Dermis blood vessel endothelial cell (primary cell): ENCODE measurements around the gene OR2M3. TPM values are rescaled to one million over a fixed set of nuclear protein-coding genes. Genes with fewer than 3 reads are reported as not detected.
A peak's percentile ranks its signal among the peaks of the same experiment; 100 is the strongest.
"Not testable (repeated sequence)": the region's sequence is repeated elsewhere in the genome, so short reads cannot be mapped to it uniquely, and the experiment has no call there.

Source experiments
- DNase-seq: peaks from one replicate; pipeline ENCODE4 v3.0.0; 2010
- total RNA-seq: library from RNA; depleted of rRNA; stranded (reverse); fragments of >200 nt; gene quantifications from 2 replicates; pipeline ENCODE4 v1.2.3, GENCODE V29; 2014

The OR2M3 gene, protein sequence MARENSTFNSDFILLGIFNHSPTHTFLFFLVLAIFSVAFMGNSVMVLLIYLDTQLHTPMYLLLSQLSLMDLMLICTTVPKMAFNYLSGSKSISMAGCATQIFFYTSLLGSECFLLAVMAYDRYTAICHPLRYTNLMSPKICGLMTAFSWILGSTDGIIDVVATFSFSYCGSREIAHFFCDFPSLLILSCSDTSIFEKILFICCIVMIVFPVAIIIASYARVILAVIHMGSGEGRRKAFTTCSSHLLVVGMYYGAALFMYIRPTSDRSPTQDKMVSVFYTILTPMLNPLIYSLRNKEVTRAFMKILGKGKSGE
- total RNA-seq = not detected in 2 replicates

DNA sequence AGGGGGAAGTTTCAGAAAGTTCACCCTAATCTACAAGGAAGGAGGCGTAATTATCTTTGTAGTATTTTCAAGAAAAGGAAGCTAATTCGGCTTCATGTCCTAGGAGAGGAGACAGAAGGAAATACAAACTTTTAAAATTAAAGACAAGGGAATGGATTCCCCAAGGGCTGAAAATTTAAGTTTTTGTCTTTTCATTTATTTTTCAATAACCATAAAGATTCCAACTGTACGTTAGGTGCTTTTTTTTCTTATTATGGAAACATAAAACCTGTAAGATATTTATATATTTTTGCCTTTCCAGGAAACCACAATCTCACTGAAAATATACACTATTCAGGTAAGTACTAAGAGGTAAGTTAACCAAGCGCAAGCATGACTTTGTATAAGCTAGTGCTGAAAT is at the start of gene OR2M3:
OR2M3 (plus strand) TSS at position 301 of the 400 bp plus-strand sequence. CDS start 5,803 bp downstream, outside the sequence.
- no peak for DNase-seq

DNA sequence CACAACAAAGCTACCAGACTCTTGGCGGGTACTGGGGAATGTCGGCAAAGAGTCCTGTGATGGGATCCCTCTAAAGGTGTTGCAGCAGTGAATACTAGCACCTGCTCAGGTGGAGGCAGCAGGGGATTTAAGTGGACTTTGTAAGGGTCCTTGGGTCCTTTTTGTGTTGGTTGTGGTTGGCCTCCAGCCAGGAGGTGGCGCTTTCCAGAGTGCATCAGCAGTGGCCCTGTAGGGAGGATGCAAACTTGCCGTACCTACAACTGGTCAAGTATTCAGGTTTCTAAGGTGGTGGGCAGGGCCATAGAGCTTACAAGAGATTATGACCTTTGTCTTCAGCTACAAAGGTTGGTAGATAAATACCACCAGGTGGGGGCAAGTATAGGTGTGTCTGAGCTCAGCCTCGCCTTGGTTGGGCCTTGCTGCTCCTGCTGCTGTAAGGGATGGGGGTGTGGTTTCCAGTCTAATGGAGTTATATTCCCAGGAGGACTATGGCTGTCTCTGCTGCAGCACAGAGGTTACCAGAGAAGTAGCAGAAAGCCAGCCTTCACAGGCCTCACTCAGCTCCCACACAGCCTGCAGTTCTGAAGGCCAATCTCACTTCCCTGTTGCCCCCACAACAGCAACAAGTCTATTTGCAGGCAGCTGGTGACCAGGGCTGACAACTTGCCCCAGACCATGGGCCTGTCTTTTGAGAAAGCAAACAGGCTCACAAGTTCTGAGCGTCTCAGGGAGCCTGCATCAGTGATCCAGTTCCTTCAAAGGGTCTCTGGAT is 44.8 kb upstream of the OR2M3 start:
- no peak for DNase-seq

DNA sequence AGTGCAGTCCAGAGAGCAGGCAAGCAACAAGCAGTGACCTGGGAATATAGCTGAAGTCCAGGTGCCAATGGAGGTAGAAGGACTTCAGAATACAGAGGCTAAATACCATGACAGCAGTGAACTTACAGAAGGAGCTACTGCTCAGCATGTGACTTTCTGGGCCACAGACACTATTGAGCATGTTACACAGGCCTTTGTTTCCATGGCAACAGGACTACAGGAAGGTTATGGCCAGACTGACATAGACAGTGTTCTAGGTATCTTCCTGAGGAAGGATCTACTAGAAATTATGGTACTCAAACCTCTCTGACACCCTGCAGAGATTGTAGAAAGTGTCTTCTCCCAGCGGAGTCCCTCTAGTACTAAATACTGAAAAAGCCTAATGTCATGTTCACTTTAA is 41.1 kb upstream of the OR2M3 start:
- DNase-seq = no peak

DNA sequence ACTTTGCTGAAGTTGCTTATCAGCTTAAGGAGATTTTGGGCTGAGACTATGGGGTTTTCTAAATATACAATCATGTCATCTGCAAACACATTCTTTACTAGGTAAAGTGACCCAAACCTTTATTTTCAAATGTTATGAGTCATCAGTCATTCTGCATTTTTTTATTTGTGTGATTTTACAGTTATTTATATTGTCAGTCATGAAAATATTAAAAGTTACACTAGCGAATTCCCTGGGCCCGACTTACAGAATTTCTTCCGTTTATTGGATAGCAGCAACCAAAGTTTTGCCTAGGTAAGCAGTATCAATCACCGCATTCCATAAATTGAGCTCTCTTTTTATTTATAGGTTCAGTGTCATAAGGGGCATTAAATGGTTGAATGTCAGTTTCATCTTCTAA is 38.3 kb upstream of the OR2M3 start:
- no peak for DNase-seq

DNA sequence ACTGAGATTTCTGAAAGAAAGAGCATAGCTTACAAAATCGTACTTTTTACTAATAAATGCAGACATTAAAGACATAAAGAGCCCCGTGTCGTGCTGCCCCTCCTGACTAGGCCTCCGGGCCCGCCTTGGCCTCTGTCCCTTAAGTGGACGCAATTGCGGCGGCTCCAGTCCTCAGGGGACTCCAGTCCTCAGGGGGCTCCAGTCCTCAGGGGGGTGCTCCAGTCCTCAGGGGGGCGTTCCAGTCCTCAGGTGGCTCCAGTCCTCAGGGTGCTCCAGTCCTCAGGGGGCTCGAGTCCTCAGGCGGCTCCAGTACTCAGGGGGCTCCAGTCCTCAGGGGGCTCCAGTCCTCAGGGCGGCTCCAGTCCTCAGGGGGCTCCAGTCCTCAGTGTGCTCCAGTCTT is 33.0 kb upstream of the OR2M3 start:
- DNase-seq = no peak

DNA sequence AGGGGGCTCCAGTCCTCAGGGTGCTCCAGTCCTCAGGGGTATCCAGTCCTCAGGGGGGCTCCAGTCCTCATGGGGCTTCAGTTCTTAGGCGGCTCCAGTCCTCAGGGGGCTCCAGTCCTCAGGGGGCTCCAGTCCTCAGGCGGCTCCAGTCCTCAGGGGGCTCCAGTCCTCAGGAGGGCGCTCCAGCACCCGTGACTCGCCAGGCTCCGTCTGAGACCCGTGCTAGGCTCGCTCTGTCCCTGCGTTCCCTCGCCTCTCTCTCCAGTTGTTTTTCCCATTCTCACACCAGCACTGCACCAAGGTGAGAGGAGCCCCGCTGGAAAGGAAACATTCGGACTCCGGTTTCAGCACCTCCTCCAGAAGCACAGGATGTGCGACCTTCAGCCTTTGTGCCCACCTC is 31.9 kb upstream of the OR2M3 start:
- no peak for DNase-seq

DNA sequence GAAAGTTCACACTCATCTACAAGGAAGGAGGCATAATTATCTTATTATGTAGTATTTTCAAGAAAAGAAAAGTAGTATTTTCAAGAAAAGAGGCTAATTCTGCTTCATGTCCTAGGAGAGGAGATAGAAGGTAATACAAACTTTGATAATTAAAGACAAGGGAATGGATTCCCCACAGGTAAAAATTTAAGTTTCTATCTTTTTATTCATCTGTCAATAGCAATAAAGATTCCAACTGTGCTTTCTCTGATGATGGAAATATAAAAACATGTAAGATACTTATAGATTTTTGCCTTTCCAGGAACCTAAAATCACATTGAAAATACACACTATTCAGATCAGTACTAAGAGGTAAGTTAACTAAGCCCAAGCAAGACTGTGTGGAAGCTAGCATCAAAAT is 22.5 kb upstream of the OR2M3 start, which contains the start of gene OR2M2:
OR2M2 (plus strand) TSS at position 301 of the 400 bp plus-strand sequence. CDS start 5,165 bp downstream, outside the sequence.
- DNase-seq = no peak

DNA sequence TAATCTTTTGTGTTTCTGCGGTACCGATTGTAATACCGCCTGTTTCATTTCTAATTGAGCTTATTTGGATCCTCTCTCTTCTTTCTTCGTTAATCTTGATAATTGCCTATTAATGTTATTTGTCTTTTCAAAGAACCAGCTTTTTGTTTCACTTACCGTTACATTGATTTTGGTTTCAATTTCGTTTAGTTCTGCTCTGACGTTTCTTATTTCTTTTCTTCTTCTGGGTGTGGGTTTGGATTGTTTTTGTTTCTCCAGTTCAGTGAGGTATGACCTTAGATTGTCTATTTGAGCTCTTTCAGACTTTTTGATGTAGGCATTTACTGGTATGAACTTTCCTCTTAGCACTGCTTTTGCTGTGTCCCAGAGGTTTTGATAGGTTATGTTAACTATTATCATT is 13.1 kb upstream of the OR2M3 start:
- no peak for DNase-seq

DNA sequence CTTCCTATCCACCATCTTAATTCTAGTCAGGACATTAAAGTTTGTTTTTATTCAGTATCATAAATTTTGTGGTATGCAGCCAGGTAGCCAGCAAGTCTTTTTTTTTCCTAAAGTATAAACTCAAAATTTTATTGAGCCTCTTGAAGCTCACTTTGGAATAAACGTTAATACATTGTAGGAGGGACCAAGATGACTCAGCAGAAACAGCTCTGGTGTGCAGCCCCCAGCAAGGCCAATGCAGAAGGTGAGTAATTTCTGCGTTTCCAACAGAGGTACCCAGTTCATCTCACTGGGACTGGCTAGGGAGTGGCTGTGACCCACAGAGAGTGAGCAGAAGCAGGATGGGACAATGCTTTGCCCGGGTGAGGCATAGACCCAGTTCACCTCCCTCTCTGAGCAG is 9.7 kb upstream of the OR2M3 start:
- DNase-seq = no peak

DNA sequence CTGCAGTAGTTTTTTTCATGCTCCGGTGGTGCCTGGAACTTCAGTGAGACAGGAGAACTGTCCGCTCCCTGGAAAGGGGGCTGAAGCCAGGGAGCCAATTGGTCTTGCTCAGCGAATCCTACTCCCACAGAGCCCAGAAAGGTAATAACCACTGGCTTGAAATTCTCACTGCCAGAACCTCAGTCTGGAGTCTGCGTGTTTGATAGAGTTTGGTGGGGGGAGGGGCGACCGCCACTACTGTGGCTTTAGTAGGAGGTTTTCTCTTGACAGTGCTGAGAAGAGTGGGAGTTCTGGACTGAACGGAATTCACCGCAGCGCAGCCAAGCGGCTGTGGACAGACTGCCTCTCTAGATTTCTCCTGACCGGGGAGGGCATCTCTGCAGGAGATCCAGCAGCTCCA is 8.0 kb upstream of the OR2M3 start:
- DNase-seq = no peak

DNA sequence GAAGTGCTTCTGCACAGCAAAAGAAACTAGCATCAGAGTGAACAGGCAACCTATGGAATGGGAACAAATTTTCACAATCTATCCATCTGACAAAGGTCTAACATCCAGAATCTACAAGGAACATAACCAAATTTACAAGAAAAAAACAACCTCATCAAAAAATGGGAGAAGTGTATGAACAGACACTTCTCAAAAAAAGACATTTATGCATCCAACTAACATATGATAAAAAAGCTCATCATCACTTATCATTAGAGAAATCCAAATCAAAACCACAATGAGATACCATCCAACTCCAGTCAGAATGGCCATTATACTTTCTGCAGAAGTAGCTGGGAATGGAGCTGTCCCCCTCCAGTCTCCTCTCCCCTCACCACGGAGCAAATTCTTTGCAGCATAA is 2.9 kb upstream of the OR2M3 start:
- DNase-seq = no peak

DNA sequence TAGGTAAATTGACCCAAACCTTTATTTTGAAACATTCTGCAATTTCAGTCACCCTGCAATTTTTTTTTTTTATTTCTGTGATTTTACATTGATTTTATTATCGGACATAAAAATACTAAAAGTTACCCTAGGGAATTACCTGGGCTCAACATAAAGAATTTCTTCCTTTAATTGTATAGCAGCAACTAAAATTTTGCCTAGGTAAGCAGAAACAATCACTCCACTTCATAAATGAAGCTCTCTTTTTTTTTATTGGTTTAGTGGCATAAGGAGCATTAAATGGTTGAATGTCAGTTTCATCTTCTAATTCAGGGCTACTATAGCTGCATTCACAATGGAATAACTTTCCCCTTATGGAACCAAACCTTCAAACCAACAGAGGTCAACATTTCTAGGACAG is 18.8 kb downstream of the OR2M3 start:
- DNase-seq = no peak

DNA sequence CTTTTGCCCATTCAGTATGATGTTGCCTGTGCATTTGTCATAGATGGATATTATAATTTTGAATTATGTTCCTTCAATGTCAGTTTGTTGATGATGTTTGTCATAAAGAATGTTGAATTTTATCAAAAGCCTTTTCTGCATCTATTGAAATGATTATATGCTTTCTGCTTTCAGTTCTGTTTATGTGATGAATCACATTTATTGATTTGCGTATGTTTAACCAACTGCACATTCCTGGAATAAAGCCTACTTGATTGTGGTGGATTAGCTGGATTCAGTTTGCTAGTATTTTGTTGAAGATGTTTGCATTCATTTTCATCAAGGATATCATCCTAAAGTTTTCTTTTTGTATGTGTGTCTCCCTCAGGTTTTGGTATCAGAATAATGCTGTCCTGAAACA is 28.5 kb downstream of the OR2M3 start:
- DNase-seq = no peak

DNA sequence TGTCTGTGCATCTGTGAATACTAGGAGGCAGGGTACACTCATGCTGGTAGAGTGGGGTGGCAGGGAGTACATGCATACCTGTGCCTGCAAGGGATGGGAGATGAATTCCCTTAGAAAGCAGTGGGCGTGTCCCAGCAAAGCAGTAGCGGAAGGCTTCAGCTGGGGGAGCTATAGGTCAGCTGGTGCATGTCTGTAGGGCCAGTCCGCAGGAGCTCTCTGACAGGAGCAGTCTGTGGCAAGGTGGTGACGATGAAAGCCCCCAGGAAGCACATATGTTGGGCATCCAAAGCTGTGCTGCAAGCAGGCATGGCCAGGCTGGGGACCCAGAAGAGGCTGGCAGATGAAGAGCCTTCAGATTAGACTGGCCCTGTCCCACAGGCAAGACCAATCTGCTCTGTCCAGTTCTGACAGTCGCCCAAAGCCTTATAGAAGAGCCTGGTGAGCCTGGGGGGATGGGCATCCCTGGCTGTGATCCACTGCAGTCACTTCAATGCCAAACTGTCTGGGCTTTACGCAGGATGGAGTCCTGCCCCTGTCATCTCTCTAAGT is 32.4 kb downstream of the OR2M3 start:
- no peak for DNase-seq

DNA sequence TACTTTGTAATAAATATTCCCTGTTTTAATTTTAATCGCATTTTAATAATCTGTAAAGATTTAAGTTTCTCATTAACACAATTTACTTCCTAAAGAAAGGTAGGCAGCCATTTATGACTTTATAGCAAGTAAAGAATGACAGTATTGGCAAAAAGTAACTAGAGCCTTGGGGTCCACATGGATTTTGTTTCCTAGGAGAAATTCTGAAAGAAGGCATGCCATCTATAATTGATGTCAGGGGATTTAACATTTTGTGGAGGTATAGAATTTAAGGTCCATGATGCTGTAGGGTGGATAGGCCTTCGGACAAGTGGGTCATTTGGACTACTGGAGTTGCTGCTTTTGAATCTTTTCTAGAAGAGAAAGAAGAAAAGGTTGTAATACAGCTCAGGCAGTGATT is 34.1 kb downstream of the OR2M3 start, which contains the start of gene OR2M4:
OR2M4 (plus strand) TSS at position 301 of the 400 bp plus-strand sequence. CDS start 7,512 bp downstream, outside the sequence.
- no peak for DNase-seq

DNA sequence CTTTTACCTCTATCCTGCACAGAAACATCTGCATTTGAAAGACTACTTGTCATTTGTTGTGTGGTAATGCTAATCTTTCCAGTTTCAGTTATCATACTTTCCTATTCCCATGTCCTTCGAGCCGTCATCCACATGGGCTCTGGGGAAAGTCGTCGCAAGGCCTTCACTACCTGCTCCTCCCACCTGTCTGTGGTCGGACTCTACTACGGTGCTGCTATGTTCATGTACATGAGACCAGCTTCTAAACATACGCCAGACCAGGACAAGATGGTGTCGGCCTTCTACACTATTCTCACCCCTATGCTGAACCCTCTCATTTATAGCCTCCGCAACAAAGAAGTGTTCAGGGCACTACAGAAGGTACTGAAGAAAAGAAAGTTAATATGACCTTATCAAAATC is 42.4 kb downstream of the OR2M3 start:
- DNase-seq = no peak

DNA sequence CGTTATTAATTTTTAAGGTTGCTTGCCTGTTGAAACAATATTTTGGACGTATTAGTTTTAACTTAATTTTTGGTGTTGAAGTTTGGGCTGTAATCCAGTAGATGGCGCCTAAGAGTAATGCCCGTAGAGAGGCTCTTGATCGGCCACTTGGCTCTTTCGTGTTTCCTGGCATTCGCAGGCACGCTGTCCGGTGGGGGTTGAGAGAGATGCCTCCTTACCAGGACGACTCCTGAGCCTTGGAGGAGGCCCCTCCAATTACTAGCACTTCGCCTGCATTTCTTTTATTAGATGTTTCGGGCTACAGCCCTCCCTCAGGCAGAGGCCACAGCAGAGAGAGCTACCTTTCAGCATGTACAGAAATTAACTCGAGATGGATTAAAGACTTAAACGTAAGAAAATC is 46.1 kb downstream of the OR2M3 start:
- peak; percentile 42 for DNase-seq

DNA sequence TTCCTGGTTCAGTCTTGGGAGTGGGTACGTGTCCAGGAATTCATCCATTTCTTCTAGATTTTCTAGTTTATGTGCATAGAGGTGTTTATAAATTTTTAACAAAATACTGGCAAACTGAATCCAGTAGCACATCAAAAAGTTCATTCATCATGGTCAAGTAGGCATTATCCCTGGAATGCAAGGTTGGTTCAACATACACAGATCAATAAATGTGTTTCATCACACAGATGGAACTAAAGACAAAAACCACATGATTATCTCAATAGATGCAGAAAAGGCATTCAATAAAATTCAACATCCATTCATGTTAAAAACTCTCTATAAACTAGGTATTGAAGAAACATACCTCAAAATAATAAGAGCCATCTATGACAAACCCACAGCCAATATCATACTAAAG is 62.2 kb downstream of the OR2M3 start:
- not testable (repeated sequence) for DNase-seq

Other genes with a start within 250 kb of the OR2M3 start
- 0.17 TPM in 1 of 2 replicates, not detected in the other for gene OR2L8, start 248.4 kb upstream of the OR2M3 start, total RNA-seq
- not detected in 2 replicates for gene OR2AK2, start 232.0 kb upstream of the OR2M3 start, total RNA-seq
- gene OR2L5, start 183.6 kb upstream of the OR2M3 start, total RNA-seq = not detected in 2 replicates
- gene OR2L2, start 167.2 kb upstream of the OR2M3 start, total RNA-seq = under 0.01 TPM in 1 of 2 replicates, not detected in the other
- gene OR2L3, start 150.4 kb upstream of the OR2M3 start, total RNA-seq = not detected in 2 replicates
- gene OR2L13, start 102.1 kb upstream of the OR2M3 start, total RNA-seq = not detected in 2 replicates
- not detected in 2 replicates for gene OR2M5, start 52.1 kb upstream of the OR2M3 start, total RNA-seq
- gene OR2M2, start 22.4 kb upstream of the OR2M3 start, total RNA-seq = not detected in 2 replicates
- not detected in 2 replicates for gene OR2M4, start 34.2 kb downstream of the OR2M3 start, total RNA-seq
- not detected in 2 replicates for gene OR2T33, start 80.7 kb downstream of the OR2M3 start, total RNA-seq
- not detected in 2 replicates for gene OR2T12, start 106.2 kb downstream of the OR2M3 start, total RNA-seq
- gene OR2M7, start 127.3 kb downstream of the OR2M3 start, total RNA-seq = not detected in 2 replicates
- gene OR14C36, start 151.5 kb downstream of the OR2M3 start, total RNA-seq = not detected in 2 replicates
- not detected in 2 replicates for gene OR2T4, start 164.4 kb downstream of the OR2M3 start, total RNA-seq
- not detected in 2 replicates for gene OR2T6, start 178.5 kb downstream of the OR2M3 start, total RNA-seq
- not detected in 2 replicates for gene OR2T1, start 205.8 kb downstream of the OR2M3 start, total RNA-seq
- gene OR2T2, start 248.4 kb downstream of the OR2M3 start, total RNA-seq = not detected in 2 replicates